Muscle of back (tissue), 11 donors: Measurements from ENCODE around the gene BDKRB1. TPM values are rescaled to one million over a fixed set of nuclear protein-coding genes. Genes with fewer than 3 reads are reported as not detected.

Experiments used
- DNase-seq, 3 donors: peaks; one replicate each; pipeline versions ENCODE4 v3.0.0 to v3.0.0-alpha.2; 2013
- polyA plus RNA-seq, 10 donors: library from polyadenylated mRNA; unstranded; fragments of 120-200 nt; gene quantifications; one replicate each; pipeline ENCODE4 v1.2.1, GENCODE V29; 2013; ENCODE audit not compliant: insufficient read length in 10 of 10

BDKRB1 gene
- polyA plus RNA-seq, 10 donors: 0.27 to 1.2 (median 0.82) TPM

DNA sequence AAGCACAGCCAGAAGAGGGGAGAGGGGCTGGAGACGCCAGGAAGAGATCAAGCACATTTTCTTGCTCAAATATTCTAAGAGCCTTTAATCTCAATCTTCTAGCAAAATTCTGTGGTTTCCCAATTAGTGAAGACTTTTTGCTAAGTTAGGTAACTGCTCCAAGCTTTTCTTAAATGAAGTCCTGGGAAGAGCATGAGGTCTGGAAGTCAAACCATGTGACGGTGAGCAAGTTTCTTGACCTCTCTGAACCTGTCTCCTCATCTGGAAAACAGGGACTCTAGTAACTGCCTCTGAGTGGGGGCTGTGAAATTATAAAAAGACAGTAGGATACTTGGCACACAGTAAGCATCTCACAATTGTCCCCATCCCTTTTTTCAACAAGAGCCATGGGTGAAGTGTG, 24.1 kb downstream of the BDKRB1 start:
- no peak for DNase-seq

DNA sequence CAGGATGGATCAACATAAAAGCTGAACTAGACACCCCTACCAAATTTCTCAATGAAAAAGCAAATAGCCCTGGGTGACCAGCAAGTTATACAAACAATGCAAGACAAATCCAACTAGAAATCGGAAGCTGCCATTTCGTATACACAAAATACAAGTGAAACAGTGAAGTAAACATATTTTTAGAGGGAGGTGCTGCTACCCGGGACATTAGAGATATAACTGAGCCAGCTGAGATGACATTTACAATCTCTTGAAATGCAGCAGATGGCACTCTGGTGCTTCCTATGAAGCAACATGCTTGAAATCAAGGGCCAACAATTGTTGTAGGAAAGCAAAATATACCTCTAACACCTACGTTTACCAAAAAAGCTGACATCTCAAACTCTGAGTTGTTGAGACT, 25.5 kb downstream of the BDKRB1 start:
- no peak for DNase-seq

DNA sequence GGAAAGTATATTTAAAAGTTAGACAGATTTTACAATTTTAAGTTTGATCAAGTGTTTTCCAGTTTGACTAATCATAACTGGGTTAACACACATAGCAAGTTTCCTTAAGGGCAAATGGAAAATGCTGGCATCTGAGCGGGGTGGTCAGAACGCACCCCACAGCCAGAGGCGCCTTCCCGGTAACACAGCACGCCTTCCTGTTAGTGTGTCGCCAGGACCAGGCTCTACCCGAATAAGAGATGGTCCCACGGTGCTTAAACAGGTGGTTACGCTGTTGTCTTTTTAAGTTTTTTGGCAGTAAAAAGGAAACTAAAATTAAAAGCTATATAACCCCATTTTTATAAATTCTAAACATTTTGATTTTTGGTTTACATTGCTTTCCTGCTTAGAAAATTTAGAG, 28.0 kb downstream of the BDKRB1 start:
- no peak for DNase-seq

DNA sequence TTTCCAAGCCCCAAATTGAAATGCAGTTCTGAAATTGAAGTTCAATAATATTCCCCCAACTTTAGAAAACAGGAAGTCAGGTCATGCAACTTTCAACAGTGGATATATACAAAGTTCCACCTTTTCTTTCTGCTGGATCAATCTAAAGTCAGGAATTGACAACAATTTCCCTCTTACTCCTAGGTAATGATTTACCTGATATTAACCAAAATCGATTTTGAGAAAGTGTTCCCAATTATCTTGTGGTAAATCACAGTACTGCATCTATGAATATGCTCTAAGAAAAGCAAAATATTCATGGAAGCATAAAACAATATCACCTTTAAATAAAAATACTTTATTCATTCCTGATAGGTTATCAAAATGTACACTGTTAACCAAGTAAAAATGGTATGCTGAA, 28.4 kb downstream of the BDKRB1 start:
- no peak for DNase-seq

DNA sequence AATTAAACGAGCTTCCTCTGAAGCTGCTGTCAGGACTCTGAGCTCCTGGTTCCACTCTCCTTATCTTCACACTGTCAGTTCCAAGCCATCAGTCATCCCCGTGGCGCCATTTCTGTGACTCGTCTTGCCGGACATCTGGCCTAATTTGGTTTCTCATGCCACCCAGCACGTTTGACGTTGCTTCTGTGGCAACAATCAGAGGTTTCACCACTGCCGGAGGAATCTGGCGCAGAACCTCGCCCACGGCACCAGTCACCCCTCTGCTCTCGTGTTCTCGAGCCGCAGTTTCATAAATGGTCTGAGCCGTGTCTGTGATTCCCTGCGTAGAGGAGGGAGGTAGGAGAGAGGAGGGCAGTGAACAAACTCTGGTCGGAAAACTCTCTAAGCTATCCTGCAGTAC, 29.7 kb downstream of the BDKRB1 start:
- no peak for DNase-seq

DNA sequence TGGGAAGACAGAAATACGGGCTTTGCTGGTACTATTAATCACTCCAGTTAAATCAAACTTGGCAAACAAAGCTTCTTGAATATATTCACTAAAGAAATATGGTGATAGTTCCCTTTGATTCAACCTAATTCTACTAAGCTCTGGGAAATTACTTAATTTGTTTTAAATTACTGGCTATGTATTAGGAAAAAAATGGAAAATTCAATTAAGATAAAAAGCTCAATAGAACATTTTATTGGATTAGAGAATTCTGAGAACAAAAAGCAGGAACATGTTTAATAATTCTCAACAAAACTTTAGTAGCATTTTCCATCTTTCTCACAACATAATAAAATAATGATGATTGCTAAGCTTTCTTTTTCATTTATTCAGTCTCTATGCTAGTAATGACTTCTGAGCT, 30.2 kb downstream of the BDKRB1 start:
- DNase-seq: no peak

DNA sequence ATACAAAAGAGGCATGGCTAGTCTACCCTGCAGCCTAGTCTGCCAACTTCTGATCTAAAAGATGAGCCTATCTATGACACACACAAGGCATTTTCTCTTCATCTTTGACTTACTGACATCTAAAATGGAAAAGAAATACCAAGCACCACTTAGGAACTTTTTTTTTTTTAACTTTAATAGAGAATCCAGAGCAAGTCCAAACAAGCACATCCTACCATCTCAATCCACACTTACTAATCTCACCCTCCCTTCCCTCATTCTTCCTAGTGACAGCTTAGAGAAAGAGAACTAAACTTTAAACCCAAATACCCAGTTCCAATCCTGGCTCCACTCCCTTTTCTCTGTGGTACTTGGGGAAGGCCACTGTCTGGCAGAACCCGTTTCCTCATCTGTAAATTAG, 31.8 kb downstream of the BDKRB1 start:
- DNase-seq: no peak

DNA sequence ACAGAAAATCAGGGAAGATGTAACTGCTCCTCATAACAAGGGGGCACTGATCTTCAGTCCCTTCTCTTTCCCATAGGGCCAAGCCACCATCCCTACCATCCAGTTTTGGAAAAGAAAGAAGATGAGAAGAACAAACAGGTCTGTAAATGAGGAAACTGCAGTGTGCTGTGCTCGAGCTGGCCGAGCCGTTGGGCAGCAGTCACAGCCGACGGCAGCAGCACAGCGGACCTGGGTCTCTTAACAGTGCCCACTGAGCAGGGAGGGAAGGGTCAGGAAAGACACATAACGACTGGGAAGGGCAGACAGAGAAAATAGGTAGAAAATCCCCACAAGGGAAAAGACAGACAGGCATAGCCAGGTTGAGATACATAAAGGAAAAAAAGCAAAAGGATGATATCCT, 38.2 kb downstream of the BDKRB1 start:
- DNase-seq: no peak

DNA sequence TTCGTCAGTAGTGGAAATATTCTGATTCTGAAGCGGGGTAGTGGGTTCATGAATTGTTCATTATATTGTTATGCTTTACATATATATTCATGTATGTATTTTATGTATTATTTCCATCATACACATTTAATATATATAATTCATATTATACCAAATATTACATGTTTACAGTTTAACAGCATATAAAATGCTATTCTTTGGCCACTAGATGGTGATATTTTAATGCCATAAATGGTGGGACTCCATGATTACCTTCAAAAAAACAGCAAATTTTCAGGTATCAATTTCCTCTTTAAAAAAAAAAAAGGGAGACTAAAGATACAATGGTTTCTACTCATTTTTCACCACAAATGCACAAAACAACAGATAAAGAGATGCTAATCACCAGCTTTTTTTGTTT, 41.0 kb downstream of the BDKRB1 start:
- DNase-seq: no peak

DNA sequence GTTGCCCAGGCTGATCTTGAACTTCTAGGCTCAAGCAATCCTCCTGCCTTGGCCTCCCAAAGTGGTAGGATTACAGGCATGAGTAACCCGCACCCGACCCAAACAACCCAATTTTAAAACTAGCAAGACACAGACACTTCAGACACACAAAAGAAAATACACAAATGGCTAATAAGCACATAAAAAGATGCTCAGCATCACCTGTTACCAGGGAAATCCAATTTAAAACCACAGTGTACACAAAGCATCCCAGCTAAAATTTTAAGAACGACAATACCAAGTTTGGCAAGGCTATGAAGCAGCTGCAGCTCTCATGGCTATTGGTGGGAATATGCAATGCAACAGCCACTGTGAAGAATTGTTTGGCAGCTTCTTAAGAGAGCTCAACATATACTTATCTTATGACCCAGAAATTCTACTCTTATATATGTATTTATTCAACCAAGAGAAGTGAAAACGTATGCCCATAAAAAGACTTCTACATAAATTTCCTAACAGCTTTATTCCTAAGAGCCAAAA, 42.0 kb downstream of the BDKRB1 start:
- peak in 1 of 3 donors; percentile 21 for DNase-seq

DNA sequence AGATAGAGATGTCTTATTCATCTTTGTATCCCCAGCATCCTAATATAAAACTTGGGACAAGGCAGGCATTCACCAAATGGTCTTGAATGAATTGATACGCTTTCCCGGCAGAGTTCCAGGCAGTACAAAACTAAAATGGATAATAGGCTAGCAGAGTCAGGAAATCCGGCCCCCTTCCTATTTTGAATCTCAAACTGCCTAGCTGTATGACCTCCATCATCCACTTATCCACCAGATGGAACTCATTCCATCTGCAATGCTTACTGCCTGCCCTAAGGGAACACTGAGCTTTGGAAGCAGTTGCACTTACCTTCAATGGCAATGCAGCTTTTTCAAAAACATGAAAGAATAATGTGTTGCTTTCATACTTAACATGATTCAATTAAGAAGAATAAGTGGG, 43.4 kb downstream of the BDKRB1 start:
- no peak for DNase-seq

DNA sequence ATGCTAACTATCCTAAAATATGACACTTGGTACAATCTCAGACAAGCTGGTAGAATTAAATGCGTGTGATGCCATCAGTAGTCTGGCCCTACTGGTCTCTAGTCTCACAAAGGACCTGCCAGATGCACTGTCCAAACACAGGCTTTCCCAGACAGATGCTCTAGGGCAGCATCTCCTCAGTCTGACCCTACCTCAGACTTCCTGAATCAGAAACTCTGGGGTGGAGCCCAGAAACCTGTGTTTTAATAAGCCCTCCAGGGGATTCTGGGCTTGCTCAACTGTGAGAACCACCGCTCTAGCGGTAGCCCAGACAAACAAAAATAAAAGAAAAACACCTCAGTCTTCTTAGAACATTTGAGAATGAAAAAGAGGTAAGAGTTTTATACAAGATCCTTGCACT, 48.0 kb downstream of the BDKRB1 start:
- no peak for DNase-seq

DNA sequence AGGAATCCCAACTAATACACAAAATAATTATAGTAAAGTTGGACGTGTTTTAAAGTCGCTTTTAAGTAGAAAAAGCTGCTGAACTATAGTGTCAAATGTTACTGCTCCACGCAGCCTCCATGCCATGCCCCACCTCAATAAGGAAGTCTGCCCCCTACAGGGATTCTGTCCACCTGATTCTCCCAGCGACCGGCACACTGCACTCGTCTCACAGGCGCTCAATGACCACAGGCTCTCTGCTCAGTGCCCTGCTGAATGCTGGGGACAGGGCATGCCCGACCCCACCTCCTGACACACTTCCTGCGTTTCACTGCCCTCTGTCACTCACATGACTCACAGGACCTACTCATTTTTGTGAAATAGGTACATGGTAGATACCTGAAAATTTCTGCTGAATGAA, 48.9 kb downstream of the BDKRB1 start:
- DNase-seq: no peak

DNA sequence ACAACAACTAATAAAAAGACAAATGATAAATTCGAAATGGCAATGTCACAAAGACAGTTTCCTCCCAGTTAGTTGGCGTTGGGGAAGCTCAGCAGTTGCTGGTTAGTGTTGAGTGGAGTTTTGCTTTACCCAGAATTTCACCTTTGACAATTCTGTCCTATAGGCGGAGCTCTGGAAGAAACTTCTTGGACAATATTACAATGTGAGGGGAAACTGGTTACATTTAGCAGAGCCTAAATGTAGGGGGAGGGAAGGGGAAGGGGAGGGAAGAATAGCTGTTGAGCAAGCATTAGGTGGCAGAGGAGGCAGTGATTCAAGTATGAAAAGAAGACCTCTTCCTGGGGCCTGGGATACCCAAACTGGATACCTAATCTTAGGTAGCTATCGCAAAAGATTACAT, 51.4 kb downstream of the BDKRB1 start:
- no peak for DNase-seq

DNA sequence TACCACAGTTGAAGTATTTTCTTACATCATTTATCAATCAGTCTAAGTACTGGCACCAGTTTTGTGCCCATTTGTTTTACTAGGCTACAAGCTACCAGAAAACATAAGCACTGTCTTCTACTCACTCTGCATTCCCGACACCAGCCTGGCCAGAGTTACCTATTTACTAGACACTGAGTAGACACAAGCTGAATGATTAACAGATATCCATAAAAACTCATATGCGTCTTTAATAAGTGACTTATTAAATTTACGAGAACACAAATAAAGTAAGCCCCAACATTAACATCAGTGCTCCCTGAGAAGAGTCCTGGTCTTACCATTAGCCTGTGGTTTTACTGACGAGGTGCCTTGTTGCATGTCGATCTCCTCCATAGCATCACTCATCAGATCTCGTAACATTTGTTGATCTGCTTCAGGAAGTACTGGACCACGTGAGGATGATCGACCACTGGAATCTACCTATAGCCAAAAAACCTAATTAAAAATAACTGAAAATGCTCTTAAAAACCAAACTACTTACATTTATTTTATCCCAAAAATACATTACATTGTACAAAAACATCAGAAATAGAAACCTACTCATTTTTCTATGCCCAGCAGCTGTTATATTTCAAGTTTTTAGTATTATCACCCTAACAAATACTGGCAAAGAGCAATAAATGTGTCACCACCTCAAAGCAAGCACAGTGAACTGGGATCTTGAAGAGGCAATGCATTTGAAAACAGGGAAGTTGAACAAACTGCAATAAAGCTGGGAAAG, 53.3 kb downstream of the BDKRB1 start:
- DNase-seq: no peak

DNA sequence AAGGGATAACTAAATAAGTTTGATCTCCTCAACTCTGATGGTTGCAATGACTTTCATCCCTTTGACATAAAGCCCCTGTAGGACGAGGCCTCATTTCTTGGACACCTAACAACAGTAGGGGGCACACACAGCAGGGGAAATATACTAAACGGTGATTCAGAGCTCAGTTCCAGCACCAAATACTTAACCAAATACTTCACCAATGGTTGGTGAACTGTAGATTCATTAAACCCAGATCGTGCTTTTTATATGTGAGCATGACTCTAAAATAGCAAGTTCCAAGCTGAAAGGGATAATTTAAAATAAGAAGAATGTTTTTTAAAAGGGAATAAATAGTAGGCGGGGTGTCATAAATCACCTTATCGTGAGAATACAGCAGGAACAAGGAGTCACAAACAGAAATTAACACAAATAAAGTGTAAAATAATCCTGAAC, 53.9 kb downstream of the BDKRB1 start:
- DNase-seq: peak in 1 of 3 donors; percentile 3

DNA sequence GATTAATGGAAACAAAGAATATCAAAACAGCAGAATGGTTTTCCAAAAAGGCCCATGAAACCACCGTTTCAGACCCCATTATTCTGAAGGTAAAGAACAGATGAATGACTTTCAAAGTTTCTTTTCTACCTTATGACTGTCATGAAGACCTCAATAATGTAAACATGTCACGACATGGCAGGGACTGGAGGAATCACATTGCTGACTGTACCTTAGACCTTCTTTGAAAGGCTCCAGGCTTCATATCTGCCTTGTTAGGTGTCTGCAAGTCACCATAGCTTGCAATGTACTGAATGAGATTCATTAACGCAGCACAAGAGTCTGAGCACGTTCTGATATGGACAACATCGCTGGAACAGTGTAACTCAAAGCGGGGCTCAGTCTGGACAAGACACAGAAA, 54.9 kb downstream of the BDKRB1 start:
- no peak for DNase-seq

Other genes with a start within 250 kb of the BDKRB1 start
- gene C14orf132, start 216.8 kb upstream of the BDKRB1 start, polyA plus RNA-seq: 10 to 100 TPM; 11.9 to 35.5 (median 17.2) TPM
- gene BDKRB2, start 51.4 kb upstream of the BDKRB1 start, polyA plus RNA-seq: 1 to 10 TPM; 1.8 to 7.2 (median 3.6) TPM
- 10 to 100 TPM; 12.9 to 23.6 (median 17.1) TPM for gene ATG2B, start 107.1 kb downstream of the BDKRB1 start, polyA plus RNA-seq
- gene GSKIP, start 107.3 kb downstream of the BDKRB1 start, polyA plus RNA-seq: 10 to 100 TPM; 11.0 to 20.2 (median 14.9) TPM
- gene AK7, start 135.9 kb downstream of the BDKRB1 start, polyA plus RNA-seq: under 1 TPM; 0.16 to 0.68 (median 0.36) TPM
- gene PAPOLA, start 246.2 kb downstream of the BDKRB1 start, polyA plus RNA-seq: 100 to 1,000 TPM in 7 of 10 donors, 10 to 100 TPM in 3; 79.7 to 140 (median 117) TPM